GM19035 (cell line): ENCODE results near the gene NDUFA13.

Experiments
- ATAC-seq: cut with Tn5 transposase; IDR thresholded peaks from one replicate; pipeline ENCODE4 v1.9.1; 2021; ENCODE audit not compliant: unreplicated experiment

Gene NDUFA13

DNA sequence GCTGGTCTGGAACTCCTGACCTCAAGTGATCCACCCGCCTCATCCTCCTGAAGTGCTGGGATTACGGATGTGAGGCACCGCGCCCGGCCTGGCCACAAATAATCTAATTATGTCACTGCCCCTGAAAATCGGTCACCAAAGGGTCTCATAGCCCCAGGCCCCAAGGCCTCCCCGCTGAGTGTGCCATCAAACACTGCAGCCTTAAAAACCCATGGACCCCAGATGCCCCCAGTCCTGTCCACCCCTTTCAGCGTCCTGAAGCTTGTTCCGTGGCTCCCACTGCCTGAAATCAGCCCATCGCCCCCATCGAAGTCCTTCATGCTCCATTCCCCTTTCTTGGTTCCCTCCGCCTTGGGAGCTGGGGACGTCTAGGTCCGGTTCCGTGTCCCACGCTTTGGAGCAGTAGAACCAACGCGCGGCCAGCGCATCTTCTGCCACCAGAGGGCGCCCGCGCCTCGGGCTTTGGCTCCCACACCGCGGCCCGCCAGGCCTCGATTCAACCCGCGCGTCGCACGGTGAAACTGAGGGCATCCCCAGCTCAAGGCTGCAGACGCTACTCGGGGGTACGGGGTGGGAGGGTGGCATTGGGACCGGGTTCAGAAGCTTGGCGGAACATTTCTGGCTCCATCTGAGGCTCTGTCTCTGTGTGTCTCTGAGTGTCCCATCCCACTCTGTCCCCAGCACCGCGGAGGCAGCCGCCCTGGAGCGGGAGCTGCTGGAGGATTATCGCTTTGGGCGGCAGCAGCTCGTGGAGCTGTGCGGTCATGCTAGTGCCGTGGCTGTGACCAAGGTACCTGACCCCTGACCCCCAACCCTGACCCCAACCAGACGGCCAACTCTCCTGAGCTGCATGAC is 16.2 kb downstream of the NDUFA13 start:
- no peak for ATAC-seq

- no peak for ATAC-seq
These were observed 17.0 kb downstream of the NDUFA13 start for GRCh38 chr19:19532806-19533701.

GRCh38 chr19:19533841-19534240 is 17.8 kb downstream of the NDUFA13 start:
- ATAC-seq, result no peak

DNA sequence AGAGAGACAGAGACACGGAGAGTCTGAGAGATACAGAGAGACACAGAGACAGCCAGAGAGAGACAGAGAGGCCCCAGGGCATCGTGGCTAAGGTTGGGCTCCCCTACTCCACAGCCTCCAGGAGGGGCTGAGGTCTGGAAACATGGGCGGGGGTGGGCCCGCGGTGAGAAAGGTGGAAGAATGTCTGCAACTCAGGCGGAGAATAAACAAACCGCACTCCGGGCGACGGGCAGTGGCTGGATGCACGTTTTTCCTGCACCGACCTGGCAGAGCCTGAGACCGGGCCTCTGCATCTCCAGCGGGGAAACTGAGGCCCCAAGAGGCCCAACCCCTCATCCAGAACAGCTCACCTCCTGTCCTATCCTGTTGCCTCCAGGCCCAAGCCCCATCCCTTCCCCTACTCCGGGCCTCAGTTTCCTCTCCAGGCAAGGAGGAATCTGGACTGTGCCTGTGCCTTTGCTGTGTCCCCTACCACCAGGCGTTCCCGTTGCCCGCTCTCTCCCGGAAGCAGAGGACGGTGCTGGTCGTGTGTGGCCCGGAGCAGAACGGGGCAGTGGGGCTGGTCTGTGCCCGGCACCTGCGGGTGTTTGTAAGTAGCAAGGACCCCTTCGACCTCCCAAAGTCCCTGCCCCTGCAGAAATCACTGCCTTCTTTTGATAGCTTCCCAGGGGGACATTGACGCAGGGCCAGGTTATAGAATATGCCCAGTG is 18.7 kb downstream of the NDUFA13 start:
- ATAC-seq, result no peak

GRCh38 chr19:19535311-19536191 is 19.5 kb downstream of the NDUFA13 start:
- no peak for ATAC-seq

- ATAC-seq, result no peak
These were observed 21.3 kb downstream of the NDUFA13 start for GRCh38 chr19:19537075-19538048.

DNA sequence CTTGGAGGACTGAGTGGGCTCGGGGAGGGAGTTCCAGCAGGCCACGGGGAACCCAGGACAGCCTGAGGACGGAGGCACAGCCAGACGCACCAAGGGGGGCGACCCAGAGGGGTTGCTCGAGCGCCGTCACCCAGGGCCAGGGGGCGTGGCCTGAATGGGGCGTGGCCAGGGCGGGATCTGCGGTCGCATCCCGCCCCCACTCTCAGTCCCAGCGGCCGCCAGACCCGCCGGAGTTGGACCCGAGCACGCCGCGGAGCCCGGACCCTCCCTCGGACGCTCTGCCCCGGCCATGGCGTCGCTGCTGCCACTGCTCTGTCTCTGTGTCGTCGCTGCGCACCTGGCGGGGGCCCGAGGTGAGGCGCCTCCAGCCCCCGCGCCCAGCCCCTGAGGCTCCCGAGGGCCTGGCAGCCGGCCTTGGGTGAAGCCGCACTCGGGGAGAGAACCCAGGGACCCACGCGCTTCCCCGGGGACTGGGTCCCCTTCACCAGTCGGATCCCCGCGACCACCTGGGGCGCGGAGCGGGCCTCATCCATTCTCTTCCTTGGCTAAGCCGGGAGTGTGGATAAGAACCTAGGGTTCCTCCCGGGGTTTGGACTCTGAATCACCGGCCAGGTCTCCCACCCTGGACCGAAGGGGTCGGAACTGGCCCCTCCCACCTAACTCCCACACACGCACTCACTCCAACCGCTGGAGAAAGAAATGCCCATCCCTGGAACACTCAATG is 22.2 kb downstream of the NDUFA13 start, which contains the start of gene CILP2:
TSS of gene CILP2 (plus strand) at position 205 of the 724 bp plus-strand sequence. CDS start at position 290, 85 bp downstream.
- ATAC-seq, result no peak

DNA sequence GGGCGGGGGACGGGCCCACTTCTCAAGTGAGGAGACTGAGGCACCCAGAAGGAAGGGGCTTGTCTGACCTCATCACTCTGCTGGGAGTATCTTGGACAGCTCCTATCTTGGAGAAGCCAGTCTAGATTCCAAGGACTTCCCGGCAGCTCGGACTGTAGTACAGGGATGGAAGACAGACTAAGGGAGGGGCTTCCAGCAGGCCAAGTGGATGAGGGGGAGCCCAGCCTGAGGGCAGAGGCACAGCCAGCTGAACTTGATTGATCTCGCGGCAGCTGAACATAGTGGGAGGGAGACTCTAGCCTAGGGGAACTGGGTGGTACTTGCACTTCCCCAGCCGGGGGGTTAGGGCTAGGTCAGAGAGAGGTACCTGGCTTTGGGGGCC is 22.8 kb downstream of the NDUFA13 start:
- no peak for ATAC-seq

DNA sequence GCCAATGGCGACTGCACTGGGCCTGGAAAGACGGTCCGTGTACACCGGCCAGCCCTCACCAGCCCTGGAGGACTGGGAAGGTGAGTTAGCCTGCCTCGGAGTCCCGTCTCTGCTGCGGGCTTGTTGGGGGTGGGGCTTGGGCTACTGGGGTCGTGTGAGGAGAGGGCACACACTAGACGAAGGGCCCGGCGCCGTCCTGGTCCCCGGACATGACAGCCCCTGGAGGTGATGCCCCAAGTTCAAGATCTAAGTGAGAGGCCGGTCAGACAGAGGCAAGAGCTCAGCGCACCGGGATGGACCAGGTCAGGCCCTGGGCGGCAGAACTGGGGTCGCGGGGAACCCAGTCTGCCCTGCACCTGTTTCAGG is 23.7 kb downstream of the NDUFA13 start:
- no peak for ATAC-seq

- no peak for ATAC-seq
These were observed 24.2 kb downstream of the NDUFA13 start for GRCh38 chr19:19540064-19540714.

- ATAC-seq, result no peak
These were observed 24.9 kb downstream of the NDUFA13 start for GRCh38 chr19:19540715-19541515.

- ATAC-seq, result no peak
These were observed 25.6 kb downstream of the NDUFA13 start for GRCh38 chr19:19541616-19542015.

DNA sequence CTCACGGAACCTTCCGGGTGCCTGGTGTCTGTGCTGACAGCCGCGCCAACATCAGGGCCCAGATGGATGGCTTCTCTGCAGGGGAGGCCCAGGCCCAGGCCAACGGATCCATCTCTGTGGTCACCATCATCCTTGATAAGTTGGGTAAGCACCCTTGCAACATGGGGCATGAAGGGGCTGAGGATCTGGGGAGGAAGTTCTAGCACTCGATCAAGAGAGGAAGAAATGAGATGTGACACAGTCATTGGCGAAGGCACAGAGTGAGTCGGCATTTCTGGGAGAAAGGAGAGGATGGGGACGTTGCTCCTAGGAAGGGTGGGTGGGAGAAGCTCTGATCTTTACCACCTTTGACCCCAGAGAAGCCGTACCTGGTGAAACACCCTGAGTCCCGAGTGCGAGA is 26.5 kb downstream of the NDUFA13 start:
- no peak for ATAC-seq

- ATAC-seq, result no peak
These were observed 27.1 kb downstream of the NDUFA13 start for GRCh38 chr19:19543101-19543500.

- no peak for ATAC-seq
These were observed 27.6 kb downstream of the NDUFA13 start for GRCh38 chr19:19543640-19544039.

DNA sequence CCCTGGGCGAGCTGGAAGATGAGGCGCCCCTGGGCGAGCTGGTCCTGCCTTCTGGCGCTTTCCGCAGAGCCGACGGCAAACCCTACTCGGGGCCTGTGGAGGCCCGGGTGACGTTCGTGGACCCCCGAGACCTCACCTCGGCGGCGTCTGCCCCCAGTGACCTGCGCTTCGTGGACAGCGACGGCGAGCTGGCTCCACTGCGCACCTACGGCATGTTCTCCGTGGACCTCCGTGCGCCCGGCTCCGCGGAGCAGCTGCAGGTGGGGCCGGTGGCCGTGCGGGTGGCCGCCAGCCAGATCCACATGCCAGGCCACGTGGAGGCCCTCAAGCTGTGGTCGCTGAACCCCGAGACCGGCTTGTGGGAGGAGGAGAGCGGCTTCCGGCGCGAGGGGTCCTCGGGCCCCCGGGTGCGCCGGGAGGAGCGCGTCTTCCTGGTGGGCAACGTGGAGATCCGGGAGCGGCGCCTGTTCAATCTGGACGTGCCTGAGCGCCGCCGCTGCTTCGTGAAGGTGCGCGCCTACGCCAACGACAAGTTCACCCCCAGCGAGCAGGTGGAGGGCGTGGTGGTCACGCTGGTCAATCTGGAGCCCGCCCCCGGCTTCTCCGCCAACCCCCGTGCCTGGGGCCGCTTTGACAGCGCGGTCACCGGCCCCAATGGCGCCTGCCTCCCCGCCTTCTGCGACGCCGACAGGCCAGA is 28.4 kb downstream of the NDUFA13 start:
- no peak for ATAC-seq
